SH-SY5Y (cell line): ENCODE data around the gene PTPRD.

Experiments
- GATA2 ChIP-seq: IDR thresholded peaks from 2 replicates; pipeline ENCODE4 v1.6.1; 2011; ENCODE audit warnings: mild to moderate bottlenecking, low read depth, low read length
- GATA3 ChIP-seq: IDR thresholded peaks from 2 replicates; pipeline ENCODE4 v1.6.1; 2011; ENCODE audit warnings: low read depth, mild to moderate bottlenecking, low read length, moderate library complexity

PTPRD gene

GRCh38 chr9:9215050-9215449 lies 1397.8 kb downstream of the PTPRD start:
- no peak for TF ChIP-seq GATA2
- no peak for TF ChIP-seq GATA3

GRCh38 chr9:9214066-9214465 lies 1398.7 kb downstream of the PTPRD start:
- TF ChIP-seq GATA3 = 0 out of 2 replicates have a peak, but pooled peaks have one; percentile 42
- peak; percentile 81 for TF ChIP-seq GATA2

- no peak for TF ChIP-seq GATA2
- no peak for TF ChIP-seq GATA3
Observed at GRCh38 chr9:9212963-9213362, 1399.8 kb downstream of the PTPRD start.

DNA sequence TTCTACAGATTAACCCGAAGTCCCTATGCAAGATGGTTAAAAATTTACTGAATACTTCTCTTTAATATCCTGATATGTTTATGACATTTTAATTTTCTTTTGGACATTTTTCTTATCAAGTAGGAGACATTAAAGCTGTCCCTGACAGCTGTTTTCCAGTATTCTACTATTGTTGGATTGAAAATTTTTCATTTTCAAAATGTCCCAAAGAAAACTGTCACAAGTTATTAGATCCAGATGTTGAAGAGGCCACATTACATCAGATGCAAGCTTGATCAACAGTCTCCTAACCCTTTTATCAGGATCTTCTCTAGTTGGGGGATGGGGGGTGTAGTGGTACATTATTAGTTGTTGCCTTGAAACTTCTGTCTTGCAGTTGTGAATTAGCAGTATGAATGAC lies 1410.5 kb downstream of the PTPRD start:
- no peak for TF ChIP-seq GATA2
- TF ChIP-seq GATA3 = no peak

GRCh38 chr9:9186086-9186485 lies 1426.7 kb downstream of the PTPRD start:
- TF ChIP-seq GATA2 (no peak), GATA3 (no peak)

GRCh38 chr9:9182431-9182830 lies 1430.4 kb downstream of the PTPRD start:
- no peak for TF ChIP-seq GATA2
- no peak for TF ChIP-seq GATA3

GRCh38 chr9:9177081-9177480 lies 1435.7 kb downstream of the PTPRD start:
- TF ChIP-seq GATA3 (no peak), GATA2 (no peak)

GRCh38 chr9:9174358-9174757 lies 1438.4 kb downstream of the PTPRD start:
- TF ChIP-seq GATA3 (no peak), GATA2 (no peak)

DNA sequence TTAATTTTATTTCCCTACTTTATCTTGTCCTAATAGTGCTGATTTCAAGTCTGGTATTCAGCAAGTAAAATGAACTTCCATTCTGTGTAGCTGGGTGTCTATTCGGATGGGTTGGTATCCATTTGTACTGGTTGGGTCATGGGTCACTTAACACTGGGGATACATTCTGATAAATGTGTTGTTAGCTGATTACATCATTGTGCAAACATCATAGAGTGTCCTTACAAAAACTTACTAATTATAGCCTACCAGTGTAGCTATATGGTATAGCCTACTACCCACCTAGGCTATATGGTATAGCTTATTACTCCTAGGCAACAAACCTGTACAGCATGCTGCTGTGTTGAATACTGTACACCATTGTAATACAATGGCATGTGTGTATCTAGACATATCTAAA lies 1439.5 kb downstream of the PTPRD start:
- TF ChIP-seq GATA2 = no peak
- no peak for TF ChIP-seq GATA3

DNA sequence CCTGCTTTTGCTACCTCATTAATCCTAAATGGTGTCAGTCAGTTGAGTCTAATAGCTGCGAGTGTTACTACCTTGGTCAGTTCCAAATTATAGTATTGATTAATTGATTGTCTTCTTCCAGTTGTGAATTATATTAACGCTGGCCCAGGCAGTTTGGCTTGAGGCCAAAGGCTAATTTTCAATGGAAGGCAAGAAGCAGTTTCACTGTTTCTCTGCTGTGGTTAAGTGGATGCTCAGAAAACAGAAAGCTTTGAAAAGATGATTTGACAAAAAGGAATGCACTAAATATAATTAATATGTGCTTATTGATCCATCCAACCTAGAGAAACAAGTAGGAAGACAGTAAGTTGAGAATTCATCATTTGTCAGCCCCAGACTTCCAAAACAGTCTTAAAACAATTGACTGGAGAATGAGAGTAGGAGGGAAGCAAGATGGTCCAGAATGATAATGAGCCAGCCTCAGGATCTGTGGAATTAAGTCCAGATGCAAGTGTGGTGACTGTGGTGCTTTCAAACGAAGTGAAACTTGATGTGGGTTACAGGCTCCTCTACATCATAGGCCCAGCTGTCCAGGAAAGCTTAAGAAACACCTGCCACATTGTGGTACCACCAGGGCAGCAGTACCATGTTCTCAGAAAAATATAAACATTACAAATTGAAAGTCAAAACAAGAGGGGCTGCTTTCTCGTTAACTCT lies 1442.2 kb downstream of the PTPRD start:
- TF ChIP-seq GATA3 (peak; percentile 81), GATA2 (peak; percentile 88)

- TF ChIP-seq GATA3 (no peak), GATA2 (no peak)
Observed at GRCh38 chr9:9142001-9142400, 1470.8 kb downstream of the PTPRD start.

GRCh38 chr9:9133526-9133925 lies 1479.3 kb downstream of the PTPRD start:
- TF ChIP-seq GATA3 (no peak), GATA2 (no peak)

DNA sequence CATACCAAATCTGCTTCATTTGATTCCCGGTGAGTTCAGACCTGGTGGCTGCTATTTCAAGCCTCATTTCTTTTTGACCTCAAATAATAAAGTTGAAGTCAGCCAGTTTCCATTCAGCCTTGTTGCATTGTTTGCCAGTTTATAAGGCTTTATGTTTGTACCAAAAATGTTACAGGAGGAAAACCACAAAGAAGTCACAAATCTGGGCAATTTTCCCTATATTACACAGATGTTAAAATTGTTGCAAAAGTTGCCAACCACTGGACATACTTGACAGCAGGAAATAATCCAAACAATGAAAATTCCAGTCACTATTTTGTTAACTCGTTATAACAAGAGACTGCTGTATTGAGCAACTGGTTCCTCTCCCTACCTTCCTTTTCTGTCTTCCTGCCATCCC lies 1488.2 kb downstream of the PTPRD start:
- no peak for TF ChIP-seq GATA3
- TF ChIP-seq GATA2 = no peak

- no peak for TF ChIP-seq GATA2
- TF ChIP-seq GATA3 = no peak
Observed at GRCh38 chr9:9122230-9122875, 1490.4 kb downstream of the PTPRD start.

DNA sequence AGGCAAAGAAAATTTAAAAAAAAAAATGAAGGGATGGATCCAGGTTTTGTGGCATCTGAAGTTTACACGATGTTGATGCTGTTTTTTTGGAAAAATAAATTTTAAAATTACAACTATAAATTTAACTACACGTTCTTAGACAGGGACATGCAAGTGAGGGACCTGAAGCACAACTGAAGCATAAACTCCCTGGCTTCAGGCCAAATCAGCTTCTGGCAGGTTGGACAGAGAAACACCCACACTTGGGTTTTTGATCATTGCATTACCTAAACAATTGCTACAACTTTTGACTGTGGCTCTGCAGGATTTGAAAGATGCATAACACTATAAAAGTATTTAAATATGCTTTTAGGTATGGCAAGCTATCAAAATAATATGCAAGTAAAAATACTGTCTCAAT lies 1494.9 kb downstream of the PTPRD start:
- no peak for TF ChIP-seq GATA3
- TF ChIP-seq GATA2 = no peak

- no peak for TF ChIP-seq GATA2
- TF ChIP-seq GATA3 = no peak
Observed at GRCh38 chr9:9112001-9112720, 1500.6 kb downstream of the PTPRD start.
